PC-3 (cell line): ENCODE measurements around the gene NUDT4B.
"Not testable (repeated sequence)": the region's sequence is repeated elsewhere in the genome, so short reads cannot be mapped to it uniquely, and the experiment has no call there.

Experiments used
- EZH2 ChIP-seq: fragments of 300-600 bp; sonication (generic); IDR thresholded peaks from one replicate; pipeline ENCODE4 v1.6.1; 2017; ENCODE audit warnings: antibody characterized with exemption, mild to moderate bottlenecking, low read length; ENCODE audit not compliant: unreplicated experiment
- TF ChIP-seq, protein P1 (sequence below): fragments of 300-600 bp; sonication (generic); conservative IDR thresholded peaks from 2 replicates; pipeline ENCODE4 v1.5.1; 2017; ENCODE audit warnings: antibody characterized with exemption, low read depth, mild to moderate bottlenecking, low read length

DNA sequence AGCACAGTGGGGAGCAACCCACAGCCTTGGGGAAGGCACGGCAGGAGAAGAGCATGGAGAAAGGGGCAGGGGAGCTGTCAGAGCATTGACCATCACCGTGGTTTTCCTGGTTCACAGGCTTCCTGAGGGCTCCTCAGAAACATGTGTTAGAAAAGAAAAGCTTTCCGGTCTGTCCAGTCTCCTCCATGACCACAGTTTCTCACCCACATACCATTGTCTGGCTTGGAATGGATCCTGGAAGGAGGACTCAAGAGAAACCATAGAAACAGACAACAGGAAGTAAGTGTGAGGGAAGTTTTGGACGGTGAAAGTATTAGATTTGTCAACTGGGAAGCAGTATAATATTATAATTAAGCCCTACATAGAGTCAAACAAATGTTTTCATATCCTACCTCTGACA is 16.3 kb upstream of the NUDT4B start:
- TF ChIP-seq, protein P1, sequence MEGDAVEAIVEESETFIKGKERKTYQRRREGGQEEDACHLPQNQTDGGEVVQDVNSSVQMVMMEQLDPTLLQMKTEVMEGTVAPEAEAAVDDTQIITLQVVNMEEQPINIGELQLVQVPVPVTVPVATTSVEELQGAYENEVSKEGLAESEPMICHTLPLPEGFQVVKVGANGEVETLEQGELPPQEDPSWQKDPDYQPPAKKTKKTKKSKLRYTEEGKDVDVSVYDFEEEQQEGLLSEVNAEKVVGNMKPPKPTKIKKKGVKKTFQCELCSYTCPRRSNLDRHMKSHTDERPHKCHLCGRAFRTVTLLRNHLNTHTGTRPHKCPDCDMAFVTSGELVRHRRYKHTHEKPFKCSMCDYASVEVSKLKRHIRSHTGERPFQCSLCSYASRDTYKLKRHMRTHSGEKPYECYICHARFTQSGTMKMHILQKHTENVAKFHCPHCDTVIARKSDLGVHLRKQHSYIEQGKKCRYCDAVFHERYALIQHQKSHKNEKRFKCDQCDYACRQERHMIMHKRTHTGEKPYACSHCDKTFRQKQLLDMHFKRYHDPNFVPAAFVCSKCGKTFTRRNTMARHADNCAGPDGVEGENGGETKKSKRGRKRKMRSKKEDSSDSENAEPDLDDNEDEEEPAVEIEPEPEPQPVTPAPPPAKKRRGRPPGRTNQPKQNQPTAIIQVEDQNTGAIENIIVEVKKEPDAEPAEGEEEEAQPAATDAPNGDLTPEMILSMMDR = not testable (repeated sequence)
- not testable (repeated sequence) for TF ChIP-seq EZH2
